ENCODE measurements around the gene DNLZ. TPM values are rescaled to one million over a fixed set of nuclear protein-coding genes. Genes with fewer than 3 reads are reported as not detected.

The DNLZ gene
- total and polyA plus RNA-seq, 2 donors (not counting 3 experiments of a cell fraction or from before 2014, with no cell fraction given), result 26.9 to 38.4 TPM

- no peak overlapping the region for H3K4me2 ChIP-seq (ENCODE audit: insufficient read depth, low read length)
- H3K27me3 ChIP-seq (ENCODE audit: control insufficient read depth in 2 of 2, insufficient read depth in 2 of 2, low read length in 2 of 2), result no peaks in the 10 kb centered on the region
- H3K79me2 ChIP-seq (ENCODE audit: control insufficient read depth, insufficient read depth, low read length), result no peaks in the 10 kb centered on the region
- no peaks in the 10 kb centered on the region for H4K20me1 ChIP-seq (replicated peaks; ENCODE audit: control insufficient read depth, extremely low read depth, insufficient read depth, low read length)
- no peak for TF ChIP-seq POLR2A (IDR thresholded peaks at IDR 0.05; ENCODE audit: low read depth, low read length)
- TF ChIP-seq MYC (IDR thresholded peaks at IDR 0.05; ENCODE audit: low read depth, low read length), result no peak
- POLR2A ChIA-PET, result no interaction called here
- intact Hi-C loops (cut with micrococcal nuclease) (loop anchor here (1.0 kb wide), 1 partner anchor 284 kb away; no protein-coding TSS in a partner anchor), dilution Hi-C loops (cut with MboI; ENCODE audit: extremely low pct_ligation_motif_present, low sequenced_read_pairs) (no loop called here)
- H3K4me3 ChIP-seq (replicated peaks in 1 of 3; ENCODE audit: insufficient read depth in 1 of 3, low read depth in 1 of 3, low read length in 3 of 3), result no peak overlapping the region
- peaks cover 10% of the 10 kb centered on the region for H3K4me1 ChIP-seq (ENCODE audit: control insufficient read depth, extremely low read depth, insufficient read depth, low read length)
- no peaks in the 10 kb centered on the region for H3K9me1 ChIP-seq (replicated peaks; ENCODE audit: control insufficient read depth, extremely low read depth, insufficient read depth, low read length)
- BruUV-seq (replicated peaks), result no TSS peak
- DNase-seq (ENCODE audit: low read depth, low spot score), result no peak
- H3K36me3 ChIP-seq (ENCODE audit: control insufficient read depth in 2 of 2, extremely low read depth in 1 of 2, insufficient read depth in 2 of 2, low read length in 2 of 2), result no peaks in the 10 kb centered on the region
- no peak overlapping the region for H2AFZ ChIP-seq (ENCODE audit: low read depth, low read length)
- H3K9ac ChIP-seq (replicated peaks; ENCODE audit: extremely low read depth, insufficient read depth, low read length), result no peak overlapping the region
- H3K27ac ChIP-seq (ENCODE audit: insufficient read depth, low read depth, low read length), result no peak overlapping the region
- CTCF ChIA-PET, result no interaction called here
- FAIRE-seq, result no peak
- no peaks in the 10 kb centered on the region for H3K9me3 ChIP-seq (replicated peaks; ENCODE audit: control insufficient read depth, insufficient read depth, low read length)
These were observed 16.5 kb downstream of the DNLZ start for GRCh38 chr9:136346927-136347465.

DNA sequence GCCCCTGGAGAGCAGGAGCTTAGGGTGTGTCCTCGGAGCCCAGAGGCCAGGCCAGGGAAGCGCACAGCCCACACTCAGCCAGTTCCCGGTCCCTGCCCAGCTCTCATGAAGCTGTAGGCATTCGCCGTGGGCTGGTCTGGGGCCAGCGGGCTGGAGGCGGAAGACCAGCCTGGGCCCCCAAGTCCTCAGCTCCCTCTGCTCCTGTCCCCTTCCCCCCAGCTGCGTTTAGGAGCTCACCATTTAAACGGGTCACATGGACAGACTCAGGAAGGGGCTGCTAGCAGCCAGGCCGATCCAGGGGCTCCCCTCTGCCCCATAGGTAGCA, 17.4 kb downstream of the DNLZ start:
- intact Hi-C loops (cut with micrococcal nuclease), result loop anchor here (1.0 kb wide), 1 partner anchor 285 kb away; no protein-coding TSS in a partner anchor
- DNase-seq (ENCODE audit: low read depth, low spot score), result no peak
- Histone ChIP-seq H4K20me1 (replicated peaks; ENCODE audit: control insufficient read depth, extremely low read depth, insufficient read depth, low read length) (no peaks in the 10 kb centered on the region), H3K36me3 (ENCODE audit: control insufficient read depth in 2 of 2, extremely low read depth in 1 of 2, insufficient read depth in 2 of 2, low read length in 2 of 2) (no peaks in the 10 kb centered on the region), H3K9ac (replicated peaks; ENCODE audit: extremely low read depth, insufficient read depth, low read length) (no peak overlapping the region), H3K4me1 (ENCODE audit: control insufficient read depth, extremely low read depth, insufficient read depth, low read length) (peaks cover 10% of the 10 kb centered on the region), H3K9me3 (replicated peaks; ENCODE audit: control insufficient read depth, insufficient read depth, low read length) (no peaks in the 10 kb centered on the region), H3K4me3 (replicated peaks in 1 of 3; ENCODE audit: insufficient read depth in 1 of 3, low read depth in 1 of 3, low read length in 3 of 3) (no peak overlapping the region), H3K9me1 (replicated peaks; ENCODE audit: control insufficient read depth, extremely low read depth, insufficient read depth, low read length) (no peaks in the 10 kb centered on the region), H3K27me3 (ENCODE audit: control insufficient read depth in 2 of 2, insufficient read depth in 2 of 2, low read length in 2 of 2) (no peaks in the 10 kb centered on the region), H2AFZ (ENCODE audit: low read depth, low read length) (no peak overlapping the region), H3K79me2 (ENCODE audit: control insufficient read depth, insufficient read depth, low read length) (no peaks in the 10 kb centered on the region), H3K4me2 (ENCODE audit: insufficient read depth, low read length) (no peak overlapping the region), H3K27ac (ENCODE audit: insufficient read depth, low read depth, low read length) (no peak overlapping the region)
- no peak for FAIRE-seq
- TF ChIP-seq FOS (IDR thresholded peaks at IDR 0.05; ENCODE audit: borderline replicate concordance, insufficient read depth, low read length), result no peak
- ChIA-PET POLR2A (interaction anchor here (1.1 to 1.2 kb wide), 2 partner anchors 16 to 17 kb away, joined by 3 to 5 read pairs; partner anchors contain the start of gene DNLZ), CTCF (interaction anchor here (1.0 to 2.9 kb wide), 7 partner anchors 9 to 55 kb away, joined by 3 to 25 read pairs (median 5); partner anchors contain the start of gene DNLZ)
- dilution Hi-C loops (cut with MboI; ENCODE audit: extremely low pct_ligation_motif_present, low sequenced_read_pairs), result no loop called here
- no TSS peak for BruUV-seq (replicated peaks)

All from endothelial cell of umbilical vein (primary cell).